ENCODE results near the gene TAF1B.
A peak's percentile ranks its signal among the peaks of the same experiment; 100 is the strongest.
"Not testable (repeated sequence)": the region's sequence is repeated elsewhere in the genome, so short reads cannot be mapped to it uniquely, and the experiment has no call there.

The TAF1B gene

GRCh38 chr2:9830685-9831410 lies 12.4 kb upstream of the TAF1B start:
- FAIRE-seq (peak; percentile 23), DNase-seq (ENCODE audit: low spot score) (no peak)

GRCh38 chr2:9831670-9832069 lies 11.6 kb upstream of the TAF1B start:
- FAIRE-seq, result no peak

GRCh38 chr2:9832586-9832985 lies 10.7 kb upstream of the TAF1B start:
- FAIRE-seq (no peak), DNase-seq (ENCODE audit: low spot score) (no peak)

More at GRCh38 chr2:9831670-9832069, 11.6 kb upstream of the TAF1B start:
- no peak for DNase-seq (ENCODE audit: low spot score)

- DNase-seq (ENCODE audit: low spot score); FAIRE-seq: not testable (repeated sequence)
Observed at GRCh38 chr2:9835068-9835467, 8.2 kb upstream of the TAF1B start.

- DNase-seq (ENCODE audit: low spot score) (no peak), FAIRE-seq (no peak)
Observed at GRCh38 chr2:9836074-9836473, 7.2 kb upstream of the TAF1B start.

- FAIRE-seq (no peak), DNase-seq (ENCODE audit: low spot score) (no peak)
Observed at GRCh38 chr2:9836517-9836916, 6.8 kb upstream of the TAF1B start.

GRCh38 chr2:9837451-9837850 lies 5.8 kb upstream of the TAF1B start:
- no peak for DNase-seq (ENCODE audit: low spot score)
- no peak for FAIRE-seq

GRCh38 chr2:9838391-9838790 lies 4.9 kb upstream of the TAF1B start:
- DNase-seq (ENCODE audit: low spot score) (no peak), FAIRE-seq (no peak)

GRCh38 chr2:9842487-9843228 lies 616 bp upstream of the TAF1B start:
- FAIRE-seq (no peak), DNase-seq (ENCODE audit: low spot score) (no peak)

GRCh38 chr2:9844036-9844483 lies 786 bp downstream of the TAF1B start:
- FAIRE-seq, result no peak
- DNase-seq (ENCODE audit: low spot score), result no peak

GRCh38 chr2:9844576-9844975 lies 1.3 kb downstream of the TAF1B start:
- FAIRE-seq, result no peak
- DNase-seq (ENCODE audit: low spot score), result no peak

GRCh38 chr2:9846554-9846953 lies 3.3 kb downstream of the TAF1B start:
- no peak for DNase-seq (ENCODE audit: low spot score)
- FAIRE-seq, result no peak

- FAIRE-seq (no peak), DNase-seq (ENCODE audit: low spot score) (no peak)
Observed at GRCh38 chr2:9847140-9847539, 3.9 kb downstream of the TAF1B start.

GRCh38 chr2:9852881-9853280 lies 9.6 kb downstream of the TAF1B start:
- FAIRE-seq (no peak), DNase-seq (ENCODE audit: low spot score) (no peak)

- FAIRE-seq, result no peak
- no peak for DNase-seq (ENCODE audit: low spot score)
Observed at GRCh38 chr2:9857814-9858729, 14.8 kb downstream of the TAF1B start.

- no peak for DNase-seq (ENCODE audit: low spot score)
- FAIRE-seq, result no peak
Observed at GRCh38 chr2:9858730-9859068, 15.4 kb downstream of the TAF1B start.

- not testable (repeated sequence) for FAIRE-seq; DNase-seq (ENCODE audit: low spot score)
Observed at GRCh38 chr2:9860922-9861580, 17.8 kb downstream of the TAF1B start.

- DNase-seq (ENCODE audit: low spot score), result no peak
- FAIRE-seq, result no peak
Observed at GRCh38 chr2:9867881-9868280, 24.6 kb downstream of the TAF1B start.

- no peak for FAIRE-seq
- no peak for DNase-seq (ENCODE audit: low spot score)
Observed at GRCh38 chr2:9873337-9873736, 30.1 kb downstream of the TAF1B start.

- no peak for FAIRE-seq
- no peak for DNase-seq (ENCODE audit: low spot score)
Observed at GRCh38 chr2:9877026-9877425, 33.8 kb downstream of the TAF1B start.

GRCh38 chr2:9877726-9878125 lies 34.5 kb downstream of the TAF1B start:
- DNase-seq (ENCODE audit: low spot score) (no peak), FAIRE-seq (no peak)
